ENCODE data around the gene GNAQ.

GRCh38 chr9:77885104-77885672, 146.4 kb downstream of the GNAQ start:
- no peak for TF ChIP-seq CTCF (conservative IDR thresholded peaks at IDR 0.05; ENCODE audit: low read depth in 2 of 2)
- no peak for TF ChIP-seq JUNB (IDR thresholded peaks at IDR 0.05; ENCODE audit: unreplicated experiment)
